GM21737 (cell line): ENCODE data around the gene SHF.

Experiments used
- ATAC-seq: cut with Tn5 transposase; IDR thresholded peaks from one replicate; pipeline ENCODE4 v1.9.1; 2021; ENCODE audit warnings: mild to moderate bottlenecking, moderate library complexity; ENCODE audit not compliant: unreplicated experiment

SHF gene

DNA sequence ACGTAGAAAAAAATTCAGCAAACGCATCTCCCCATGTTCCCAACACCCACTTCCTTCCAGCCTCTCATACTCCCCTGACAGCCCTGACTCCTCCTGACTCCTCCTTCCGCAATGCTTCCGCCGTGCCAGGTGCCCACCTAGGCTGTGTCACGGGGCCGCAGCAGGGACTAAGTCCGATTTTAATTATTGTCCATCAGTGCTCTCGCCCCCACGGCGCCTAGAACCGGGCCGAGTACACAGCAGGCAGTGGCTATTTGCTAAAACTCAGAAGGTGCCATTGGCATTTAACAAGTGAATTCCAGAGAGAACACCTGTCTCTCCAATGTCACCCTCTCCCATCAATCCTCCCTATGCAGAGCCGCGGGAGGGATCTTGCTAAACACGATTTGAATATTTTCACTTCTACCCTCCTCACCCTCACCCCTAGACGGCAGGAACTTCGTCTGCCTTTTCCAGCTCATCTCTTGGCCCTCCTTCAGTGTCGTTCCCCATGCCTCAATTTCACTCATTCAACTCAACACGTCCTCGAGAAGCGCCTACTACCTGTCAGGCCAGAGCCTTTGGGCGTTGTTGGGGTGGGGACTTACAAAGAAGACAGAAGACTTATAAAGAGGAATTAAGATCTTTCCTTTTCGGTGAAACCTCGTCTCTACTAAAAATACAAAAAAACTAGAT lies 11.5 kb upstream of the SHF start:
- ATAC-seq, result peak; percentile 18

DNA sequence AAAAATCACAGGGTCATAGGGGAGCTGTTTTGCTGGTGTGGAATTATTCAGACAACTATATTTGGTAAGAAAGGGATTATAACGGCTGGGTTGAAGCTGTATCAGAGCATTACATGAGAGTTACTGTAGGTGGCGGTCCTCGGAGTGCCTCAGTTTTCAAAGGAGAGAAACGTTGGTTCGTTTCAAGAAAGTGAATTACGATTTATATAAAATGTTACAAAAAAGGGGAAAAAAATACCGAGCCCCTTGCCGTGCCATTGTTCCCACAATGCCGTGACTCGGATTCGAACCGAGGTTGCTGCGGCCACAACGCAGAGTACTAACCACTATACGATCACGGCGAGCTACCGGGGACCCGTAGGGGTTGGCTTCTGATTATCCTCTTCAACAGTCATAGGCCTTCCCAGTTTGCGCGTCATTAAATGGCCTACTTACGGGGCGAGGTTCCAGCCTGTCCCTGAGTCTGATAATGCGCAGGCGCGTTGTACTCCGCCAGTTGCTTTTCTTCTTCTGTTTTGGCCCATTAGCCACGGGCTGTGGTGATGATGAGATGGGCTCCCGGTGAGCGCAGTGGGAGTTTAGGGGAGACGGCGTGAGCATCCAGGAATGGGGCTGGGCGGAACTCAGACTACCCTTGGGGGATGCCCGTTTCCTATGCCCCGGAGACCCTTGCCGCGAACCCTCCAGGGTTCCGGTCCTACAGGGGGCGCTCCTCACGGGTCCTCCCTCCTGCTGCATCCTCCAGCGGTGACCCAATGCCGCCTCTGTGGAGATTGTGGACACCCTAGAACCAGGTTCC lies 10.8 kb upstream of the SHF start:
- ATAC-seq, result peak; percentile 59

DNA sequence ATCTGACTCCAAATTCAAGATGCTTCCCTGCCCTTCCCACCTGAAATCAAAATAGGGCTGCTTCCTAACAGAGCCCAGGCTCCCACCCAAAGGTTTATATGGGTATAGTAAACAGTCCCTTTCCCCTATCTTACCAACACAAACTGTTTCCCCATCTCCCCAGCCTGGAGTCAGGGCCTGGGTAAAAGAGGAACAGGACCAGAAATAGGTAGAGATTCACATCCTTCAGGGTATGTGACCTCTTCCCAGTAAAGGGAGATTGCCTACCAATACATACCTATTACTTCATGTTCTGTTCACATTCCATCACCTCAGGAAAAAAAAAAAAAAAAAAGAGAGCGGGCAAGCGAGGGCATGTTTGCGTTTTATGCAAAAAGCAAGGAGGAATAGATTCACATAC lies 9.7 kb upstream of the SHF start:
- no peak for ATAC-seq

DNA sequence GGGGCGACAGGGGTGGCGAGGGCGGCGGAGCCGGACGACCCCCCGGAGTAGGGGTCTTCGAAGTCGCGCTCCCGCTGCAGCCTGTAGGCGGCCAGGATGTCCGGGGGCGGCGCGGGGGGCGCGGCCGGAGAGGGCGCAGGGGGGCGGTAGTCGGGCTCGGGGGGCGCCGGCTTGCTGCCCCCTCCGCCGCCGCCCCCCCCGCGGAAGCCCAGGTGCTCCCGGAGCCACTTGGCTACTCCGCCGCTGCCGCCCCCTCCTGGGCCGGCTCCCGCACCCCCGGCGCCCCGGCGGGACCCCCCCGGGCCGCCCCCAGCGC lies 230 bp downstream of the SHF start:
- ATAC-seq, result no peak

DNA sequence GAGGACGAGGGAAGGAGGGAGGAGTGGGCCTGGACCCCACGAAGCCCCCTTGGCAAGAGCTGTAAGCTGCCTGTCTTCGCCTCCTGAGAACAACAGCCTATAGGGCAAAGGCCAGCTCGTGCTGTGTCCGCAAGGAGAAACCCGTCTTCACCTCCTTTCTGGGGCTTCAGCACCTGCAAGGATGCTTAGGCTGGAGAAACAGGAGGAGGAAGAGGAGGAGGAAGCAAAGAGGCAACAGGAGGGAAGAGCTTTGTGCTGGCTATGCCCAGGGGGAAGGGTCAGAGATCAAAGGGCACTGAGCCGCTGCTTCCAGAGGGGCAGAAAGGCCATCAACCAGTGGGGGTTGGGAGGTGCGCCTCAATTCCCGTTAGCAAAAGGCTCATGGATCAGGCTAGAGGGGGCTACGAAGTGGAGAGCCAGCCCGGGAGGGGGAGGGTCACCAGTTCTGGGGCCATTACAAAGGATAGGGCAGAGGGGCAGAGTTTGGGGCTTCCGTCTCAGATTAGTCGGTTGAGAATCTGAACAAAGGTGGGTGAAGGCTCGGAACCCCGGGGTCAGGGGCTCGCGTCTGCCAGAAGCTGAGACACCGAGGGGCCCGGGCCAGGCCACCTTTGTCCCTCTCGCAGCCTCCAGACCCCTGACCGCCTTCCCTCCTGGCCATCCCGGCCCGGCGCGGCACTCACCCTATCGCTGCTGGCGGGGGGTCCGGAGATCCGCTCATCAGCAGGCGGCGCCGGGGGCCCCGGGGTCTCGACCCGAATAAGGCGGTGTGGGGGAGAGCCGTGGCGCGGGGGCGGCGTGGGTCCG lies 792 bp downstream of the SHF start:
- no peak for ATAC-seq

DNA sequence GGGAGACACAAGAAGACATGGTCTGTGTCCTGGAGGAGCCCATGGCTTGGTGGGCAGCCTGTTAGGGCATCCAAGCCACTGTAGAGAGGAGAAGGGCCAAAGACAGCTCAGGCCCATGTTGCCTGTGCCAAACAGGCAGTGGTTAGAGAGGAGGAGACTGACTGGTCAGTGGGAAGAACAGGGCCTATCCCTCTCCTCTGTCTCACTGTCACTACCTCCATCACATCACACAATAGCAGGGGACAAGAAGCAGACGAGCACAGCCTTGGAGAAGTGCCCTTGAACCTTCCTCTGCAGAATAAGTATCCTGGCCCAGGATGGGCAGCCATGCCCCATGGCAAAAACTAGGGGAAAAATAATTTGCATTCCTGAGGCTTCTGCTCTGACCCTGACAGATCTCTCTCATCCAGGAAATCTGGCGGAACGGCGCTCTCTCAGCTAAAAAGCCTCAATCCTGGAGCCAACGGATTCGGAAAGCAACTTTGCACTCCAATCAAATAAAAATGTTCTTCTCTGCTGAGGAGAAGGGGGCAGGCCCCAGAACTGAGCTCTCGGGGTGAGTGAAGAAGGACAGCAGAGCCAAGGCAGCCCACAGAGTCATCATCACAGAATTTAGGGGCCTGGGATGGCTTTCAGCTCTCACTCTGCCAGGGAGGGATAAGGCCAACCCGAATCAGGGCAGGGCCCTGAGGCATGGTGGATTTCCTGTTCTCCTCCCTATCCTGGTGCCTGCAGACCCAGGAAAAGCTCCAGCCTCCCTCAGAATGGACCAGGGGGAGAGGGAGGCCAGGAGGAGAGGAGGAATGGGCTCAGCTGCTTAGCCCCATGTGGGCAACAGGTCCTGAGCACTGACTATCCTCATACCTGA lies 1.6 kb downstream of the SHF start:
- ATAC-seq, result no peak

DNA sequence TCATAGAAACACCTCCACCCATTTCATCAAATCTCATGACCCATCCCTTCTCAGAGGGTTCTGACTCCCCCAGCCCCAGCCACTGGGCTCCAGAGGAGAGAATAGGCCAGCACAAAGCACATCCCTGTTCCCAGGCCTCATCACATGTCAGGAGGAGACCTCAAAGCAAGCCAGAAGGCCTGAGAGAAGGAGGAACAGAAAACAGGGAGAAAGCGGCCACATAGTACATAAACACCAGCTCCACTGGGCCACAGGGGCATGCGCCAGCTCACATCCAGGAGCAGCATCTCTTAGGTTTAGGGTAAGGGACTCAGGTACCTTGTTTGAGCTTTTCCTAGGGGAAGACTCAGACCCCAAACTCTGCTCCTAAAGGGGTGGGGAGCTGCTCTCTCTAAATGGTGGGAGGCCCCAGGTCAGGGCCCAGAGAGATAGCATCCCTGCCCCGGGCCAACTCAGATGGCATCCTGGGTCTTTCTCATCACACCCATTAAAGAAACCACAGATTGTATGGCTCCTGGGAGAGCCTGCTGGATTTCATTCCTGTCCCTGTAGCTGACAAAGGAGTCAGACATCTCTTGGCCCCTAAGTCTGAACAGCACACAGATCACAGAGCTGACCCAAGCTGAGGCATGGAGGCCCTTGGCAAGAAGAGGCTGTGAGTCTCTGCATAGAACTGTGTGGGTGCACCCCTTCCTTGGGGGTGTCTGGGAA lies 2.5 kb downstream of the SHF start:
- ATAC-seq, result no peak

DNA sequence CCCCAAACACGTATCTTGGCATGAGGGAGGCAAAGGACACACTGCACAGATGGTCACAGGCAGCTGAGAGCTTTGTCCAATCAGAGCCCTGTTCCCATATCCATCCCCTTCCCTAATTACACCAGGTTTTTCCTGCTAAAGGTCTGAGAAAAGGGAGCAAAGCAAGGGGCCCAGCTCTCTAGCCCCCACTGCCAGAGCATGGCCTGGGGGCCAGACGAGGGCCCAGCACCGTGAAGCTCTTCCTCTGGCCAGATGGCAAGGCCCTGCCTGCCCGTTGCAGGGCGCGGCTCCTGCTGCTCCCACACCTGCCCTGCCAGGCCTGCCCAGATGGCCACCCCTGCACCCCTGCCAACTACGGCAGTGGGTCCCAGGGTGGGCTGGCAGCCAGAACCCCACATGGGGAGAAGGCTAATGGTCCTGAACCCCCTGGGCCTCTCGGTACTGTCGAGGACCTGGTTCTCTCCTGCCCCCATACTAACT lies 3.2 kb downstream of the SHF start:
- ATAC-seq, result no peak

DNA sequence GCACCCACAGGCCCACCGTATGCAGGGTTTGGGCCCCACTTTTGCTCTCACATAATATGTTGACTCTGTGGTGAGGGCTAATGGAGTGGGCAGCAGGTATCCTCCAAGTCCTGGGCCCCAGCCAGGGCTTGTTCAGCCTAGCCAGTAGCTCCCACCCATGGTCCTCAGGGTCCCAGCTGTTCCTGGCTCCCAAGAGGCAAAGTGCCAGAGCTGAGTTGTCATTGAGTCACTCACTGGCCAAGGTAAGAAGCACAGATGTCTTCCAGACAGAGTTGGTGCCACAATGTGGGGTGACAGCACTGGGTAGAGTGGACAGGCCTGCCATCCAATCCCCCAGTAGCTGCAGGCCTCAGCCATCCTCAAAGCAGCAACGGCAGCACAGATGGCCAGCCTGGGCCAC lies 4.3 kb downstream of the SHF start:
- ATAC-seq, result no peak

DNA sequence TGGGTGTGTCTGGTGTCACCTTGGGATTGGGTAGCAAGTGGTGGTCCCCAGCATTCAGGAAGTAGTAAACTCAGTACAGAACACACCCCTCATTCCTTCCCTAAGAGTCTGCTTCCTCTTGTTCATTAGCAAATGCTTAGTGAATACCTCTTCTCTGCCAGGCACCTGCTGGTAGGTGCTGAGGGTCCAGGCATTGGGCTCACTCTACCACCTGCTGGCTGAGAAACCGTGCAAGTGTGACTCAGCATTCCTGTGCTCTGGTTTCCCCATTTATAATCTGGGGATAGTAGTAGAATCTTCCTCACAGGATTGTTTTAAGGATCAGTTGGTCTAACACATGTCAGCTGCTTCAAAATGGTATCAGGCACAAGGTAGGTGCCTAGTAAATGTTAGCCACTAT lies 4.8 kb downstream of the SHF start:
- no peak for ATAC-seq

DNA sequence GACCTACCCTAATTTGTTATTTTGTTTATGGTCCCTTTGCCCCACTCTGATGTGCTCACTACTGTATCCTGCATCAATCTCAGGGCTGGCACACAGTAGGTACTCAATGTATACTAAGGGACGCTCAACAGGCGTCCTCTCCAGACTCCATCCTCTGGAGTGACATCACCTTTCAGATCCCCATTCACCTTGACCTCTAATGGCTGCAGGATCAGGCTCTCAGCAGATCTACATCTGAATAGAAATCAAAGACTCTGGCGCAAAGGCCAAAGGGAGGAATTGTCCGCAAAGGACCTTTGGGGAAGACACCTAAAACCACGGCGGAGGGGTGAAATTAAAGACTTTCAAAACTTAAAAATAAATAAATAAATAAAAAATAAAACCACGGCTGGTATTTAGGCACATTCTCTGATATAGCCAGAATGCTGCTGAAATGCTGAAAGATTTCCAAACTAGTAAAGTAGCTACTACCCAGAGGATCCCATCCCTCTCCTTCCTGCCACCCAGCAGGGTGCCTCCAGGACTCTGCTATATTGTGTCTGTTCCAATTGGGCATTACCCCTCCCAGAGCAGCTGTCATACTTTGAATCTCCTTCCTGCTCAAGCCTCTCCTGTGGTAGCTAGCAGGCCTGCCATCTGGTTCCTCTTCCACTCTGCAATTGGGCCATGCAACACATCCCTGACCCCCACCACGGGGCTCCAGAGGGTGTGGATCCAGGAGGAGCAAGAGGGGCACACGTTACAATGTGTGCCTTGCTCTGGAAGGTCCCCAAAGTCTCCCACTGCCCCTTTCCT lies 6.1 kb downstream of the SHF start:
- ATAC-seq, result no peak

DNA sequence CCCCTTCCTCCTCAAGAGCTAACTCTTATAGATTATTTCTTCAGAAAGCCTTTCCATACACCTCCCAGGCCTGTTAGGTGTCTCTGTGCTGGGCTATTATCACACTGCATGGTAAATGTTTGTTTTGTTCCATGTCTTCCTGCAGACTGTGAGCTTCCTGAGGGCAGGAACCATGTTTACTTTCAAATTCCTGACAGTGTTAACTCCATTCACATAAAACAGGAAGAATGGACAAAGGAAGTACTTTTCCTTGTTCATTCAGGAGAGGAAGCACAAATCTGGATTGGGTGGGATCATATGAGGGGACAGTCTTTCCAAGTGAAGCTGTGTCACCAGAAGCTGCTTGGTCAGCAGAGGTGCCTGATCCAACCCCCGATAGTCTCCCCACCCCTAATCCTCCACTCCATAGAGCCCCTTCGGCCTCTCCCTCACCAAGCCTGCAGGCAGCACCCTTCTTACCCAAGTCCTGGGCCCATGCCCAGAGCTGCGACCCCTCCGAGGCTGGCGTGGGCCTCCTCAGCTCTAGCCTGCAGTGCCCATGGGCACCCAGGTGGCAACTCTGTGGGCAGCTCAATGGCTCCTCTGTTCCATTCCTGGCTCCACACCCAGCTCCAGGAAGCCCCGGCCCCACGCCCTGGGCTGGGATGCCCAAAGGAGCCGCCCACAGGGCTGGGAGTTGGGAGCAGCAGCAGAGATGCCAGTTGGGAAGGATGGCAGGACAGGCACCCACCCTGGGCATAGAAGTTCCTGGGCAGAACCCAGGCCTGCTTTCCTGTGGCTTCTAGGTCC lies 6.9 kb downstream of the SHF start:
- no peak for ATAC-seq

DNA sequence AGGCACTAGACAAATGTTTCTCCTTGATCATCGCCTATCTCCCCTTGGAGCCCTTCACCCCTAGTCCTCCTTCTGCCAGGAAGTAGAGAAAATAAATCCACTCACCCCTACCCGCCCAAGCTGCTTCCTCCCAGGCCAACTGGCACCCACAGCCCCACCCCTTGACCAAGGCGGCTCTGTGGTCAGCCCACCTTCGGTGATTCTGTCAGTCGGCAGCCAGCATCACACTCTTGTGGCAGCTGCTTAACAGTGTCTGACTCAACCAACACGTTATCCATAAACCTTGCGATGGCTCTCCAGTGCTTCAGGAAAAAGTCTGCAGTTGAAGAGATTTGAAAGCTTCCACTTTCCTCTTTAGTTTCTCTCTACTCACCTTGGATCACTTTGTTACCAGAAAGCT lies 7.6 kb downstream of the SHF start:
- ATAC-seq, result no peak

DNA sequence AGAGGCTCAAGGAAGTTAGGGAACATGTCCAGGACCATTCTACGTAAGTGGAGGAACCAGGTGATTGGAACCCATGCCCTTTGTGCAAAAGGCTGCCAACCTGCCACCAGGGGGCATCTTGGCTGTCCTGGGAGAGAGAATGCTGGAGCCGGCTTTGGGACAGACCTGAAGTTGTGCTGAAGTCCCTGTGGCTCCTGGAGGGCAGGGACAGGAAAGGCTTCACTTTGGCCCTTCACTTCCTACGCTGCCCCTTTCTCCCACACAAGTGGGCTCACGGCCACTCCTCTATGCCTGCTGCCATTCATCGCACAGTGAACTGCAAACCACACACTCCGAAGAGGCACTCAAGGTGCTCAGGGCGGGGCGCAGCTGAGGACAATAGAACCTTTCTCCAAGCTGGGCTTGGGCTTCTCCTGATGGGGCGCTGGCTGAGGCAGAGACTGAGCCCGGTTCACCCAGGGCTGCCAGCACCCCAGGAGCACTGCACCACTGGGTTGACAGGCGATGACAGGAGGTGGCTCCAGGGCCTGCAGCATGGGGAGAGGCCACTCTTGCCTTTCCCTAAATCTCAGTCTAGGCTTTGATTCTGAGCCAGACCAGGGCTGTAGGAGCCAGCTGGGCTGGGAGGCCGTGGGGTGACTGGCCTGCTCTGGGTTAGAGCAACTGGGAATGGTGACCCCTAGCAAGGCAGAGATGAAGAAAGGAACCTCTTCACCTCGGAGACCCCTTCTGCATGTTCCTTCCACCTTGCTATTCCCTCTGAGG lies 8.4 kb downstream of the SHF start:
- no peak for ATAC-seq

DNA sequence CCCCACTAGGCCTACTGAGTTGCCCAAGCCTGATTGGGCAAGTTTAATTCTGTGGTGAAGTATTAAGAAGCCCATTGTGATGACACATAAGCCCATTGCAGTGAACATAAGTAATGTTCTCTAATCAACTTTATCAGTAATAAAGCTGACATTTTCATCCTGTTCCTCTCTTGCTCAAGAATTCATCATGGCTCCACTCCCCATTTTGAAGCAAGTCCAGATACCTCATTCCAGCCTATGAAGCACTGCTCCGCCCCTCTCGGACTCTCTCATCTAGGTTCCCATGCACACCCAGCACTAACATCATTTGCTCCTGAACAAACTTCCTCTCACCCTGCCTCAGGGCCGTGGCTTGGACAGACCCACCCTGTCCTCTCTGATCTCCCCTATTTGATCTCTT lies 10.5 kb downstream of the SHF start:
- ATAC-seq, result no peak

DNA sequence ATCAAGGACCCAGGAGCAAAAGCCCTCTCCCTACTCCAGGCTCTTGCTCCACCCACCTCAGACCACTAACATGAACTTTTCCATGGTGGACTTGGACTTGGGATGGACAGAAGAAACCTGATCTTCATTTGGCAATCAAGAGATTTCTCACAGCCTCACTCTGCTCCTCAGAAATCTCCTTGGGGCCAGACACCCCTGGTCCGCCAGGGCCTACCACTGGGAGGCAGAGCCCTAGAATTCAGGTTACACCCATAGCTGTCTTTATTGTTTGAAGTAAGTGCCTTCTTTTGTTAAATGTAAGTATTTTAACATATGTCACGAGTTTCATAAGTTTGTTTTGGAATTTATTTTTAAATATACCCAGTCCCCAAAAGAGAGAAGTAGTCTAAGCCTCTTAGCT lies 13.2 kb downstream of the SHF start:
- no peak for ATAC-seq

DNA sequence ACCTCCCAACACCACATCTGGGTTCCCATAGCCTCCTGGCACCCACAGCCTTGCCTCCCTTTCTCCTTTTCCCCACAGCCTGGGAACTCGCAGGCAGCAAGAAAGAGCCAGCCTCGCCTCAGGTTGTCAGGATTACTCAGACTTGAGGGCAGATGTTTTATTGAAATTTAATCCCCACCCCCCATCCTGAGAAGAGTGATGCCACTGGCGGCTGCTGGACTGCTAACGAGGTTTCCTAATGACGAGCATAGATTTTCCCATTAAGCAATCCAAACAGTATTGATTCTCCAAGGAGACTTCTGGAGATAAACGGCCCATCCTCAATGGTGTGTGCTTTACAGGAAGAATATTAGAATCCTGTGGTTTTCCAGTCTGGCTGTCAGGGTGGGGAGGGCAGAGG lies 13.7 kb downstream of the SHF start:
- no peak for ATAC-seq

DNA sequence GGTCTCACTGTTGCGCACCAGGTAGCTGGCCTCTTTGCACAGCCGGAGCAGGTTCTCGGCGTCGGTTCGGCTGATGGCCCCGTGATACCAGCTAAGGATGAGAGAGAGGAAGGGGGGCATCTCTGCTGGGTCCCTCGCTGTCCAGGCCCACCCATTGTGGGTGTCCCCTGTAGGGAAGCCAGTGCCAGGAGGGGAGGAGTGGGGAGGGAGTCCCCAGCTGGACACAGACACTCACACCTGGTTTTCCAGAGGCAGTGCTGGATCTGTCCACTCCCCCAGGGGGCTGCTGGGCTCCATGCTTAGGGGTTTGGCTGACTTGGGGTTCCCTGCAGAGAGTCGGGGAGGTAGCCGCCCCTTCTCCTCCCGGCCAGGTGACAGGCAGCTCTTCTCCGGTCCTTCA lies 15.9 kb downstream of the SHF start:
- ATAC-seq, result no peak
